PC-9 (cell line): ENCODE data around the gene SMARCA2. TPM values are rescaled to one million over a fixed set of nuclear protein-coding genes. Genes with fewer than 3 reads are reported as not detected.

Experiments
- BruUV-seq: library from RNA; stranded (reverse); fragments of 400-500 nt; replicated peaks from 2 replicates; lab custom pipeline; 2021; lab: Mats Ljungman, UMichigan
- CTCF ChIA-PET: fragments of 300-600 bp; sonication (Branson Sonifier 250); formaldehyde crosslinking; loops from one replicate; lab custom pipeline; 2022; ENCODE audit warnings: antibody characterized with exemption; lab: Charles Lee
- POLR2A ChIA-PET: fragments of 300-600 bp; sonication (Branson Sonifier 250); formaldehyde crosslinking; loops from one replicate; lab custom pipeline; 2022; ENCODE audit warnings: antibody characterized with exemption; ENCODE audit not compliant: unreplicated experiment; lab: Charles Lee
- DNase-seq, 2 experiments: peaks; one replicate each; pipeline versions ENCODE4 v3.0.0 to v3.0.0-alpha.2; 2015 to 2022; ENCODE audit warnings: mixed read lengths in 1 of 2
- H2AFZ ChIP-seq: fragments of 200-600 bp; sonication (generic); 2 replicates; pipeline ENCODE4 v1.8.1; 2017; ENCODE audit warnings: antibody characterized with exemption
- H3F3A ChIP-seq: fragments of 200-600 bp; sonication (generic); 2 replicates; pipeline ENCODE4 v1.8.1; 2017; ENCODE audit warnings: antibody characterized with exemption, mild to moderate bottlenecking, low read depth; ENCODE audit not compliant: insufficient read depth
- H3K27ac ChIP-seq: fragments of 200-600 bp; sonication (generic); 2 replicates; pipeline ENCODE4 v1.6.1; 2016; ENCODE audit warnings: mixed run types
- H3K27me3 ChIP-seq: fragments of 200-600 bp; sonication (generic); 2 replicates; pipeline ENCODE4 v1.6.1; 2016; ENCODE audit warnings: low read depth, mixed run types; ENCODE audit not compliant: insufficient read depth
- H3K36me3 ChIP-seq: fragments of 200-600 bp; sonication (generic); 2 replicates; pipeline ENCODE4 v1.6.1; 2016; ENCODE audit warnings: low read depth, mixed run types
- H3K4me1 ChIP-seq: fragments of 200-600 bp; sonication (generic); replicated peaks from 2 replicates; pipeline ENCODE4 v1.6.1; 2016; ENCODE audit warnings: mixed run types; ENCODE audit not compliant: insufficient read depth
- H3K4me2 ChIP-seq: fragments of 200-600 bp; sonication (generic); 2 replicates; pipeline ENCODE4 v1.6.1; 2017; ENCODE audit warnings: mixed run types
- H3K4me3 ChIP-seq: fragments of 200-600 bp; sonication (generic); 2 replicates; pipeline ENCODE4 v1.6.1; 2016; ENCODE audit warnings: mixed run types
- H3K79me2 ChIP-seq: fragments of 200-600 bp; sonication (generic); 2 replicates; pipeline ENCODE4 v1.6.1; 2017; ENCODE audit warnings: low read depth, mixed run types
- H3K9me2 ChIP-seq: fragments of 200-600 bp; sonication (generic); 2 replicates; pipeline ENCODE4 v1.8.1; 2017; ENCODE audit warnings: mild to moderate bottlenecking; ENCODE audit not compliant: insufficient read depth
- H3K9me3 ChIP-seq: fragments of 200-600 bp; sonication (generic); 2 replicates; pipeline ENCODE4 v1.8.1; 2016; ENCODE audit warnings: low read depth; ENCODE audit not compliant: insufficient read depth
- H4K20me1 ChIP-seq: fragments of 200-600 bp; sonication (generic); 2 replicates; pipeline ENCODE4 v1.8.1; 2017; ENCODE audit not compliant: insufficient read depth
- EZH2 ChIP-seq: fragments of 200-600 bp; sonication (generic); IDR thresholded peaks from 2 replicates; pipeline ENCODE4 v1.8.0; 2017; ENCODE audit warnings: antibody characterized with exemption, low read depth
- intact Hi-C: fragments of 100-400 bp; cut with micrococcal nuclease; formaldehyde crosslinking; loops from one replicate; pipeline ENCODE4 v1.10.0; 2022; ENCODE audit not compliant: unreplicated experiment
- total RNA-seq: library from RNA; stranded (reverse); gene quantifications from 2 replicates; pipeline ENCODE4 v1.2.3, GENCODE V29; 2021
- TF ChIP-seq, protein P1 (sequence below): fragments of 200-600 bp; sonication (generic); conservative IDR thresholded peaks from 2 replicates; pipeline ENCODE4 v1.6.1; 2017; ENCODE audit warnings: mixed run types, antibody characterized with exemption, mild to moderate bottlenecking, moderate library complexity

The SMARCA2 gene
- total RNA-seq, 1 experiment from 2014 or later = 29.3 TPM

DNA sequence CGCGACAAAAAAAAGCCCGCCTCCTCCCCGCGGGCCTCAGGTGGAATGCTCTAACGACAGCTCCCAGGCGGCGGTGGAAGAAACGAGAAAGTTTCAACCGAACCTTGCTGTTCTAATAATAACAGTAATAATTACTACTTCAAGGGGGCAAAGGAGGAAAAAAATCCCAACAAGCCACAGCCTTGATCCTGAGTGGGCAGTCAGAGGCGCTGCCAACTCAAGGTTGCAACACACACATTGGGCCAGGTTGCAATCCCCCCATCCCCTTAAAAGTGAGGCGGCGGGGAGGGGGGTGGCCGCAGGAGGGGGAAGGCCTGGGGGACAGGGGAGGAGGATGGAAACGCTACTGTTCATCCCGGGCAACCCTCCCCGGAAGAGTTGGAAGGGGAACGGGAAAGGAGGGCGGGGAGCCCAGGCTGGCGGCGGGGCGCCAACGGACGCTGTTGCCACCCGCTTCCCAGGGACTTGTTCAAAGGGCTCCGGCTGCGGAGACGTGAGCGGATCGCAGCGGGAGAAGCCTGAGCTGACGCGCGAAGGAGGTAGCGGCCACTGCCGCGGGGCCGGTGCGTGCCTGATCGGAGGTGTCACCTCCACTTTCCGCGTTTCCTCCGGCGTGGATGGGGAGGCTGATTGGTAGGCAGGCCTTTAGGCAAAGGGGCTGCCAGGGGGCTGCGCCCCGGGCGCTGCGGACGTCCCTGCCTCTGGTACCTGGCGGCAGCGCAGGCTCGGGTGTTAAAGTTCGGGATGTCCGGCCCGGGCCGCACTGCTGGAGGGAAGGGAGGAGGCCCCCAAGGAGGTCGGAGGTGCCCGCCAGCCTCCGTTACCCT lies 647 bp downstream of the SMARCA2 start:
- ChIA-PET POLR2A (interaction anchor here (0.6 kb wide), 1 partner anchor 1510 kb away, joined by 4 read pairs; the partner anchor contains the start of gene RFX3), CTCF (no interaction called here)
- no peaks in the 10 kb centered on the region; the same call in 1 of the 2 replicates for H3K79me2 ChIP-seq
- H2AFZ ChIP-seq = peak overlapping the region; percentile 85
- no peaks in the 10 kb centered on the region for H4K20me1 ChIP-seq
- no peak overlapping the region for H3K27ac ChIP-seq
- H3K9me2 ChIP-seq = no peaks in the 10 kb centered on the region
- H3F3A ChIP-seq = peaks cover 11% of the 10 kb centered on the region; the same call in 1 of the 2 replicates
- H3K36me3 ChIP-seq = no peaks in the 10 kb centered on the region
- peak overlapping the region; percentile 91 for H3K4me3 ChIP-seq
- H3K27me3 ChIP-seq = no peaks in the 10 kb centered on the region
- intact Hi-C loops = loop anchor here (5.0 kb wide), 1 partner anchor 827 kb away; the partner anchor contains the start of gene PUM3
- H3K4me2 ChIP-seq = peak overlapping the region; percentile 90
- TF ChIP-seq, protein P1, sequence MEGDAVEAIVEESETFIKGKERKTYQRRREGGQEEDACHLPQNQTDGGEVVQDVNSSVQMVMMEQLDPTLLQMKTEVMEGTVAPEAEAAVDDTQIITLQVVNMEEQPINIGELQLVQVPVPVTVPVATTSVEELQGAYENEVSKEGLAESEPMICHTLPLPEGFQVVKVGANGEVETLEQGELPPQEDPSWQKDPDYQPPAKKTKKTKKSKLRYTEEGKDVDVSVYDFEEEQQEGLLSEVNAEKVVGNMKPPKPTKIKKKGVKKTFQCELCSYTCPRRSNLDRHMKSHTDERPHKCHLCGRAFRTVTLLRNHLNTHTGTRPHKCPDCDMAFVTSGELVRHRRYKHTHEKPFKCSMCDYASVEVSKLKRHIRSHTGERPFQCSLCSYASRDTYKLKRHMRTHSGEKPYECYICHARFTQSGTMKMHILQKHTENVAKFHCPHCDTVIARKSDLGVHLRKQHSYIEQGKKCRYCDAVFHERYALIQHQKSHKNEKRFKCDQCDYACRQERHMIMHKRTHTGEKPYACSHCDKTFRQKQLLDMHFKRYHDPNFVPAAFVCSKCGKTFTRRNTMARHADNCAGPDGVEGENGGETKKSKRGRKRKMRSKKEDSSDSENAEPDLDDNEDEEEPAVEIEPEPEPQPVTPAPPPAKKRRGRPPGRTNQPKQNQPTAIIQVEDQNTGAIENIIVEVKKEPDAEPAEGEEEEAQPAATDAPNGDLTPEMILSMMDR = no peak
- no peak for TF ChIP-seq EZH2
- no peaks in the 10 kb centered on the region for H3K9me3 ChIP-seq
- peaks cover 18% of the 10 kb centered on the region for H3K4me1 ChIP-seq
- BruUV-seq = TSS peak; percentile 43
- peak in 1 of 2 experiments; percentile 8 for DNase-seq

DNA sequence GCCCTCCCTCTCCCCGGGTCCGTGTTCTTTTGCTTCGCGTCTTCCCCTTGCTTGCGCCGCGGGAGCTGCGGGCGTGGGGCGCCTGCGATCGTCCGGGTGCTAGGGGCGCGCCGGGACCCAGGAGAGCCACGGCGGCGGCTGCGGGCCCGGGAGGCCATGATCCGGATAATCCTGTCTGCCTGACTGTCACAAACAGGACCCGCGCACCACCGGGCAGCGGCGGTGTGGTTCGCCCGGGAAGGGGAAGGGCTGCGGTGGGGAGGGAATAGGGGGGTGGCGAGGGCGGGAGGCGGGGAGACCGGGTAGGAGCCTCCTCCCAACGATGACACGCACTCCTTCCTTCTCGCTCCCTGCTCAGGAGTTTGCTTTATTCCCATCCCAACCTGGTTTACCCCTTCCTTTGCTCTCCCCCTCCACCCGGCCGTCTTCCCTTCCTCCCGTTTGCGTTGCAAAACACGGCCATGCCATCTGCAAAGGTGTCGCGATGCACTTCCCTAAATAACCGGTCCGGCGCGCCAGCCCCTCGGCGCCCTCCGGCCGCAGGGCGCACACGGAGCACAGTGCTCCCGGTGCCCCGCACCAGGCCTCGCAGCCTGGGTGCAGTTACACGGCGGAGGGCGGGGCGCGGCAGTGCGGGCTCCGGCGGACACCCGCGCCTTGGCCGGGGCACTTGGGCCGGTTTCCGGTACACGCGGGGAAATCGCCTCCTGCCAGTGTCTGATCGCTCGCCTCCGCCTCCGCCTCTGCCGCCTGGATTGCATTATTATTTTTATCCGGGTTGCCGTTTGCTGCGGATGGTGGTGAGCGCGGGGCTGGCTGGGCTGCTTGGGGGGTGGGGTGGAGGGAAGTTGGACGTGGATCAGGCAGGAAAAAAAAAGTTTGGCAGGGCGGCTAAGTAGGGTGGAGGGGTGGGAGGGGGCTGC lies 1.5 kb downstream of the SMARCA2 start:
- no TSS peak for BruUV-seq
- CTCF ChIA-PET = no interaction called here
- intact Hi-C loops = loop anchor here (5.0 kb wide), 1 partner anchor 826 kb away; the partner anchor contains the start of gene PUM3

More for the DNA sequence above, 1.5 kb downstream of the SMARCA2 start:
- H4K20me1 ChIP-seq = no peaks in the 10 kb centered on the region
- H3K9me2 ChIP-seq = no peaks in the 10 kb centered on the region
- peaks cover 18% of the 10 kb centered on the region for H3K4me1 ChIP-seq
- no peaks in the 10 kb centered on the region for H3K27me3 ChIP-seq
- peaks cover 11% of the 10 kb centered on the region; the same call in 1 of the 2 replicates for H3F3A ChIP-seq
- POLR2A ChIA-PET = no interaction called here
- H2AFZ ChIP-seq = peak overlapping the region; percentile 85
- peak in 1 of 2 experiments; percentile 42 for DNase-seq
- no peak overlapping the region for H3K27ac ChIP-seq
- H3K4me3 ChIP-seq = peak overlapping the region; percentile 91
- no peaks in the 10 kb centered on the region for H3K36me3 ChIP-seq
- H3K79me2 ChIP-seq = no peaks in the 10 kb centered on the region; the same call in 1 of the 2 replicates
- TF ChIP-seq, protein P1 = no peak
- no peak for TF ChIP-seq EZH2
- peak overlapping the region; percentile 90 for H3K4me2 ChIP-seq
- no peaks in the 10 kb centered on the region for H3K9me3 ChIP-seq
